Fibroblast of skin of scalp (primary cell): ENCODE results near the gene ZBTB37.
"Not testable (repeated sequence)": the region's sequence is repeated elsewhere in the genome, so short reads cannot be mapped to it uniquely, and the experiment has no call there.

Source experiments
- DNase-seq: peaks from one replicate; pipeline ENCODE4 v3.0.0-alpha.2; 2013

ZBTB37 gene

GRCh38 chr1:173915596-173915995 lies 47.4 kb downstream of the ZBTB37 start:
- DNase-seq, result no peak

GRCh38 chr1:173916667-173917066 lies 48.5 kb downstream of the ZBTB37 start:
- no peak for DNase-seq

- no peak for DNase-seq
Measured at GRCh38 chr1:173917149-173917548, 49.0 kb downstream of the ZBTB37 start, which contains the start of gene SERPINC1. TSS of gene SERPINC1 (minus strand) at chr1:173917327. CDS start at chr1:173917259, 68 bp downstream.

DNA sequence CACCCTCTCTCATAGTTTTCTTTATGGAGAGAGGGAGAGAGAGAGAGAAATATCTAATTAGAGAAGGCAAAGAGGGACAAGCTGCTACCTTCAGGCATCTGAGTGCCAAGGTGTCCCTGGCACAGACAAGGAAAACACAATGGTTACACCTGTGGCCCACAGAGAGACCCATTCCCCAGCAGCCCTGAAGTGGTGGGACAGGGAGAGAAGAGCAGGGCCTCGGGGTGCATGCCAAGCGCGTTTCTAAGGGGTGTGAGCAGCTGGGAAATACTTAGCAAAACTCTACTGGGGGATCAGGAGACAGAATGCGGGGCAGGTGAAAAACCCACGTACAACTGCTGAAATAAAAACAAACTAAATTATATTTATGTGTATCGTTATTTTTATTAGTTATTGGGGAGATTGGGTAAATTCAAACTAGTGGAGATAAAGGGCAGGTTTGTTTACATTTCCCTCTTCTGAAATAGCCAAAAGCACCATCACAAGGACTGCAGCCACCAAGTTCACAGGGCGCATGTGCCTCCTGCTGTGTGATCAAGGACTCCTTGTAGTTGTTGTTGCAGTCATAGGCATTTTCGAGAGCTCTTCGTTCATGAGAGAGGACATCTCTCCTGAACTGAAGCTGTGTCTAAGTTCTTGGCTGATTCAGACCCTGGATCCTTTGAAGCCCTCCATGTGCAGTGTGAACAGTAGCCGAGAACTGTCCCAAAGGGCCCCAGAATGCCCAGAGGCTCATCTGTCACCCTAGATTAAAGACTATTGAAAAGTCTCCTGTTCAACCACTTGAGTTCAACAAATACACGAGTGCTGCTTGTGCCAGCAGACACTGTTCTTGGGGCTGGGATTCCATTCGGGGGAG lies 49.7 kb downstream of the ZBTB37 start:
- no peak for DNase-seq

DNA sequence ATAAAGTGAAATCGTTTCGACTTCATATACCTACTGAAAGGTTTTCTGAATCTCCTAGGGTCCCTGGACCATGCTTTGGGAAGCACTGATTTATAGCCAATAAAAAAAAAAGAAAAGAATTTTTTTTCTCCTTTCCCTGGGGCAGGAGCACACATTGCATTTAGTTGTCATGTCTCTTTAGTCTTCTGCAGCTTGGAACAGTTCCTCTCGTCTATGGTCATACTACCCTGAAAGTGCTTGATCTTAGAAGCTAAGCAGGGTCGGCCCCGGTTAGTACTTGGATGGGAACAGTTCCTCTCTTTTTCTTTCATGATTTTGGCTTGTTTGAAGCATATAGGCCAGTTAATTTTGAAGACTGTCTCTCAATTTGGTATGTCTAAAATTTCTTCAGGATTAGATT lies 52.7 kb downstream of the ZBTB37 start:
- DNase-seq, result no peak

- no peak for DNase-seq
Measured at GRCh38 chr1:173925306-173926242, 57.4 kb downstream of the ZBTB37 start.

- not testable (repeated sequence) for DNase-seq
Measured at GRCh38 chr1:173930541-173930940, 62.4 kb downstream of the ZBTB37 start.

GRCh38 chr1:173934440-173934839 lies 66.3 kb downstream of the ZBTB37 start:
- DNase-seq, result no peak

GRCh38 chr1:173937062-173937461 lies 68.9 kb downstream of the ZBTB37 start:
- no peak for DNase-seq

DNA sequence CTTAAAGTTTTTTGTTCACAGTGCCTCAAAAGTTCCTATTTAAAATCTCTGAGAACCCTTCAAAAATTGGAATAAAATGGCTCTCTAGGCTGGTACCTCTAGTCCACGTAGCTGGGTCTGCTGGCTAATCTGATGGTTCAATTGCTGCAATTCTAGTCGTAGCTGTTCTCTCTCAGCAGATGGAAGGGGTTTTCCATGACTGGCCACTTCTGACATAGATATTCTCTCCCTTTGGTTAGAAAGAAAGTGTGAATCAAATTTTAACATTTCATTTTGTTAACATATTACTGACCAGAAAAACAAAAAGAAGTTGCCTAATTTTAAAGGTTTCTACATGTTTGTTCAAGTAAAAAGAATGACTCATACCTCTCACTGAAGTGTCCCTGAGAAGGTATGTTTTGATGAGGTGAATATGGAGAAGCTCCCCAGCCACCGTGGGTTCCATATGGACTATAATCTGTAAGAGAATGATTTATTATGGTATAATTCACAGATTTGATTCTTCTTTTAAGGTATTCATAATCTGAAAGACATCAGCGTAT lies 78.3 kb downstream of the ZBTB37 start:
- no peak for DNase-seq

DNA sequence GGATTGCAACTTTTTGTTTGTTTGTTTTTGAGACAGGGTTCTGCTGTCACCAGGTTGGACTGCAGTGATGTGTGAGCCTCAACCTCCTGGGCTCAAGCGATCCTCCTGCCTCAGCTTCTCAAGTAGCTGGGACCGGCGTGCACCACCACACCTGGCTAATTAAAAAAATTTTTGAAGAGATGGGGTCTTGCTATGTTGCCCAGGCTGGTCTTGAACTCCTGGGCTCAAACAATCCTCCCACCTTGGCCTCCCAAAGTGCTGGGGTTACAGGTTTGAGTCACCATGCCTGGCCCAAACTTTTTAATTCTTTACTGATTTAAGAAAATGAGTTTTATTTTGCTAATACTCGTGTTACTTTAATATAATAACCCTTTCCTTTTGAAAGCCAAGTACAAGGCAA lies 80.4 kb downstream of the ZBTB37 start:
- no peak for DNase-seq
